A549 (cell line): ENCODE measurements around the gene SORCS2. TPM values are rescaled to one million over a fixed set of nuclear protein-coding genes. Genes with fewer than 3 reads are reported as not detected.

Source experiments
- ATAC-seq, 2 experiments: fragments of 200-7000 bp in 1 of 2; fragments of >200 bp in 1 of 2; cut with Nextera tagmentation in 1 of 2; cut with Tn5 transposase in 1 of 2; 3 replicates each; pipeline versions ENCODE4 v1.8.0 to v1.9.1; 2018 to 2020; ENCODE audit warnings: mild to moderate bottlenecking in 1 of 2, moderate library complexity in 1 of 2
- CTCF ChIA-PET: fragments of 300-600 bp; sonication (Branson Sonifier 250); formaldehyde crosslinking; extraction: SDS; loops from one replicate; lab custom pipeline; 2021; ENCODE audit warnings: antibody characterized with exemption, inconsistent platforms; lab: Yijun Ruan, JAX
- POLR2A ChIA-PET: fragments of 350-600 bp; formaldehyde crosslinking; extraction: SDS; loops from one replicate; lab custom pipeline; 2021; ENCODE audit warnings: antibody characterized with exemption, inconsistent platforms; lab: Yijun Ruan, JAX
- DNase-seq, 2 experiments: peaks; one replicate each; pipeline versions ENCODE4 v3.0.0 to v3.0.0-alpha.2; 2011 to 2016; ENCODE audit warnings: low read depth in 1 of 2, low spot score in 1 of 2
- FAIRE-seq: peaks from 2 replicates; lab custom pipeline; 2011; peaks lifted over from hg19 to GRCh38; lab: Jason Lieb, UNC
- H3K27ac ChIP-seq, 2 experiments: fragments of >200 bp; sonication (Bioruptor Twin); formaldehyde crosslinking; 3 replicates each; pipeline ENCODE4 v1.5.1; 2016 to 2017
- H3K4me1 ChIP-seq: fragments of >200 bp; sonication (Bioruptor Twin); formaldehyde crosslinking; 3 replicates; pipeline ENCODE4 v1.6.1; 2016
- H3K4me2 ChIP-seq: fragments of >200 bp; sonication (Bioruptor Twin); formaldehyde crosslinking; 3 replicates; pipeline ENCODE4 v1.6.1; 2016
- H3K4me3 ChIP-seq: fragments of >200 bp; sonication (Bioruptor Twin); formaldehyde crosslinking; 3 replicates; pipeline ENCODE4 v1.5.1; 2016
- H3K9me3 ChIP-seq: fragments of >200 bp; sonication (Bioruptor Twin); formaldehyde crosslinking; 3 replicates; pipeline ENCODE4 v1.6.1; 2016
- BHLHE40 ChIP-seq: IDR thresholded peaks from 2 replicates; pipeline ENCODE4 v1.6.1; 2012; ENCODE audit warnings: low read depth, low read length, inconsistent platforms
- EHMT2 ChIP-seq: fragments of 200-600 bp; sonication (generic); IDR thresholded peaks from 2 replicates; pipeline ENCODE4 v1.6.1; 2016; ENCODE audit warnings: antibody characterized with exemption, low read depth, mild to moderate bottlenecking, moderate library complexity
- EP300 ChIP-seq, 2 experiments: fragments of >200 bp; sonication (Bioruptor Twin); formaldehyde crosslinking; IDR thresholded peaks; 2 replicates in 1 of 2; 3 replicates in 1 of 2; pipeline ENCODE4 v1.6.1; 2016 to 2017
- FOSB ChIP-seq: fragments of 250-450 bp; sonication (Bioruptor Pico); IDR thresholded peaks from 2 replicates; pipeline ENCODE4 v1.5.0; 2020; ENCODE audit warnings: mild to moderate bottlenecking, moderate library complexity
- FOXS1 ChIP-seq: fragments of 250-450 bp; sonication (Bioruptor Pico); IDR thresholded peaks from 2 replicates; pipeline ENCODE4 v1.5.0; 2020; ENCODE audit warnings: mild to moderate bottlenecking, moderate library complexity
- GATA3 ChIP-seq: IDR thresholded peaks from 2 replicates; pipeline ENCODE4 v1.6.1; 2012; ENCODE audit warnings: borderline replicate concordance
- HOXB13 ChIP-seq: fragments of 250-450 bp; sonication (Bioruptor Pico); IDR thresholded peaks from 2 replicates; pipeline ENCODE4 v1.5.0; 2020; ENCODE audit warnings: low read depth, mild to moderate bottlenecking, moderate library complexity
- KDM5A ChIP-seq: fragments of 200-600 bp; sonication (generic); IDR thresholded peaks from 2 replicates; pipeline ENCODE4 v1.6.1; 2016; ENCODE audit warnings: antibody characterized with exemption, mild to moderate bottlenecking
- MAZ ChIP-seq: fragments of 150-350 bp; IDR thresholded peaks from 2 replicates; pipeline ENCODE4 v1.6.1; 2014; ENCODE audit warnings: antibody characterized with exemption, low read depth, low read length, borderline replicate concordance
- MYC ChIP-seq: IDR thresholded peaks from 2 replicates; pipeline ENCODE4 v1.6.1; 2012; ENCODE audit warnings: mild to moderate bottlenecking, inconsistent platforms, low read length, improper control_type of control experiment, borderline replicate concordance
- NR3C1 ChIP-seq: fragments of >200 bp; sonication (Bioruptor Twin); formaldehyde crosslinking; IDR thresholded peaks from 3 replicates; pipeline ENCODE4 v1.6.1; 2017
- PHF8 ChIP-seq: fragments of 200-600 bp; sonication (generic); IDR thresholded peaks from 2 replicates; pipeline ENCODE4 v1.6.1; 2016; ENCODE audit warnings: low read depth, mild to moderate bottlenecking, antibody characterized with exemption, moderate library complexity, borderline replicate concordance
- RAD21 ChIP-seq, 2 experiments: fragments of >200 bp in 1 of 2; sonication (Bioruptor Twin) in 1 of 2; formaldehyde crosslinking in 1 of 2; IDR thresholded peaks in 1 of 2; conservative IDR thresholded peaks in 1 of 2; 2 replicates in 1 of 2; 3 replicates in 1 of 2; pipeline ENCODE4 v1.6.1; 2012 to 2018; ENCODE audit warnings: inconsistent platforms in 1 of 2
- RARB ChIP-seq: fragments of 250-450 bp; sonication (Bioruptor Pico); IDR thresholded peaks from 2 replicates; pipeline ENCODE4 v1.8.0; 2021; ENCODE audit warnings: mild to moderate bottlenecking, moderate library complexity
- SREBF2 ChIP-seq: fragments of 450-650 bp; IDR thresholded peaks from 2 replicates; pipeline ENCODE4 v1.6.1; 2014; ENCODE audit warnings: mild to moderate bottlenecking, moderate library complexity
- ZC3H11A ChIP-seq: fragments of 450-650 bp; IDR thresholded peaks from 2 replicates; pipeline ENCODE4 v1.6.1; 2014; ENCODE audit warnings: antibody characterized with exemption, mild to moderate bottlenecking
- ZFP36 ChIP-seq: fragments of 450-650 bp; IDR thresholded peaks from 2 replicates; pipeline ENCODE4 v1.6.1; 2014; ENCODE audit warnings: borderline replicate concordance; ENCODE audit not compliant: partially characterized antibody
- ZNF302 ChIP-seq: fragments of 250-450 bp; sonication (Bioruptor Pico); IDR thresholded peaks from 2 replicates; pipeline ENCODE4 v1.9.0; 2021; ENCODE audit warnings: inconsistent platforms, mild to moderate bottlenecking, moderate library complexity
- ZSCAN20 ChIP-seq: fragments of 250-450 bp; sonication (Bioruptor Pico); IDR thresholded peaks from 2 replicates; pipeline ENCODE4 v1.8.0; 2022; ENCODE audit warnings: mild to moderate bottlenecking, moderate library complexity
- WGBS: methylation state at CpG from one replicate; pipeline ENCODE4 v1.1.6; 2017; ENCODE audit errors: missing lambda C conversion rate; 5-methylcytosine and 5-hydroxymethylcytosine counted together
- polyA plus RNA-seq, 4 experiments: library from polyadenylated mRNA; depleted of rRNA in 3 of 4; stranded (reverse); fragments of >200 nt; fragmentation: RNase III in 1 of 4; extraction: RNeasy Plus Mini Kit Qiagen cat#74134 plus additional on column Dnase treatment in 1 of 4; gene quantifications; 2 replicates in 3 of 4; 3 replicates in 1 of 4; pipeline ENCODE4 v1.2.3, GENCODE V29; 2011 to 2017
- TF ChIP-seq, protein P1 (sequence below): IDR thresholded peaks from 2 replicates; pipeline ENCODE4 v1.6.1; 2012; ENCODE audit warnings: low read depth, borderline replicate concordance
- TF ChIP-seq, protein P2 (sequence below): fragments of 250-450 bp; sonication (Bioruptor Pico); IDR thresholded peaks from 2 replicates; pipeline ENCODE4 v1.5.0; 2021; ENCODE audit warnings: mild to moderate bottlenecking, moderate library complexity, borderline replicate concordance
- TF ChIP-seq, protein P3 (sequence below): IDR thresholded peaks from 2 replicates; pipeline ENCODE4 v1.6.1; 2012

SORCS2 gene
- polyA plus RNA-seq, 2 of the 4 experiments (the other 2 are of a cell fraction): 1.4 to 4.6 TPM

DNA sequence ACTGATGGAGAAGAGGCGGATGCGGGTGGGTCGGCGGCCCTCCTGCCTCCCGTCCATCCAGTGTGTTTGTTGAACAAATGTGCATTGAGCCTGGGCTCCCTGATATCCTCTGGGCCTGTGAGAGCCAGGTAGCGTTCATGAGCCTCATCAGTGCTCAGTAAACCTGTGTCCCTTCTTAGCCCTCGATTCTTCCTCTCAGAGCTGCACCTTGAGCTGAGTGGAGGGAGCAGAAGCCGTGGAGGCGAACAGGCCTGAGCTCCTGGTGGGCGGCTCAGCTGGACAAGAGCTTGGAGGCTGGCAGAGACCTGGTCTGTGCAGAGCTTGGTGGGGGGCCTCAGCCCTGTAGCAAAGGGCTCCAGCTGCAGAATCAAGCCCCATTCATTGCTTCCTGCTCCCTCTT, 112.1 kb downstream of the SORCS2 start:
- POLR2A ChIA-PET: no interaction called here
- no peak overlapping the region for H3K4me2 ChIP-seq
- WGBS: 78% methylated on average over 10 of the region's 10 CpGs
- no peak overlapping the region for H3K27ac ChIP-seq
- CTCF ChIA-PET: interaction anchor here (1.1 to 2.0 kb wide), 2 partner anchors 8 to 112 kb away, joined by 7 read pairs; partner anchors contain the start of gene SORCS2
- ATAC-seq (no peak), DNase-seq (no peak), FAIRE-seq (no peak)
- TF ChIP-seq ZFP36: no peak
- no peak for TF ChIP-seq RARB
- no peak for TF ChIP-seq FOSB (CRISPR knock-in tag)
- TF ChIP-seq KDM5A: no peak
- TF ChIP-seq EHMT2: no peak
- TF ChIP-seq, protein P1, sequence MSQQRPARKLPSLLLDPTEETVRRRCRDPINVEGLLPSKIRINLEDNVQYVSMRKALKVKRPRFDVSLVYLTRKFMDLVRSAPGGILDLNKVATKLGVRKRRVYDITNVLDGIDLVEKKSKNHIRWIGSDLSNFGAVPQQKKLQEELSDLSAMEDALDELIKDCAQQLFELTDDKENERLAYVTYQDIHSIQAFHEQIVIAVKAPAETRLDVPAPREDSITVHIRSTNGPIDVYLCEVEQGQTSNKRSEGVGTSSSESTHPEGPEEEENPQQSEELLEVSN: no peak
- no peak for TF ChIP-seq BHLHE40
- no peak for TF ChIP-seq MYC
- no peak for TF ChIP-seq PHF8
- TF ChIP-seq ZNF302 (CRISPR knock-in tag): no peak
- TF ChIP-seq HOXB13 (CRISPR knock-in tag): no peak
- TF ChIP-seq ZC3H11A: no peak
- TF ChIP-seq, protein P2, sequence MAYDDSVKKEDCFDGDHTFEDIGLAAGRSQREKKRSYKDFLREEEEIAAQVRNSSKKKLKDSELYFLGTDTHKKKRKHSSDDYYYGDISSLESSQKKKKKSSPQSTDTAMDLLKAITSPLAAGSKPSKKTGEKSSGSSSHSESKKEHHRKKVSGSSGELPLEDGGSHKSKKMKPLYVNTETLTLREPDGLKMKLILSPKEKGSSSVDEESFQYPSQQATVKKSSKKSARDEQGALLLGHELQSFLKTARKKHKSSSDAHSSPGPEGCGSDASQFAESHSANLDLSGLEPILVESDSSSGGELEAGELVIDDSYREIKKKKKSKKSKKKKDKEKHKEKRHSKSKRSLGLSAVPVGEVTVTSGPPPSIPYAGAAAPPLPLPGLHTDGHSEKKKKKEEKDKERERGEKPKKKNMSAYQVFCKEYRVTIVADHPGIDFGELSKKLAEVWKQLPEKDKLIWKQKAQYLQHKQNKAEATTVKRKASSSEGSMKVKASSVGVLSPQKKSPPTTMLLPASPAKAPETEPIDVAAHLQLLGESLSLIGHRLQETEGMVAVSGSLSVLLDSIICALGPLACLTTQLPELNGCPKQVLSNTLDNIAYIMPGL (CRISPR knock-in tag): no peak
- no peak for TF ChIP-seq ZSCAN20 (CRISPR knock-in tag)
- no peak for TF ChIP-seq GATA3
- no peak for TF ChIP-seq FOXS1 (CRISPR knock-in tag)
- no peak for TF ChIP-seq EP300 (IDR thresholded peaks at IDR 0.05)
- TF ChIP-seq, protein P3, sequence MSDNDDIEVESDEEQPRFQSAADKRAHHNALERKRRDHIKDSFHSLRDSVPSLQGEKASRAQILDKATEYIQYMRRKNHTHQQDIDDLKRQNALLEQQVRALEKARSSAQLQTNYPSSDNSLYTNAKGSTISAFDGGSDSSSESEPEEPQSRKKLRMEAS: no peak
- H3K4me3 ChIP-seq: no peak overlapping the region
- H3K4me1 ChIP-seq: no peaks in the 10 kb centered on the region
- no peaks in the 10 kb centered on the region for H3K9me3 ChIP-seq

- FAIRE-seq (no peak), DNase-seq (no peak), ATAC-seq (no peak)
- Histone ChIP-seq H3K4me1 (no peaks in the 10 kb centered on the region), H3K4me3 (no peak overlapping the region), H3K4me2 (no peak overlapping the region), H3K9me3 (no peaks in the 10 kb centered on the region), H3K27ac (no peak overlapping the region)
- POLR2A ChIA-PET: no interaction called here
- WGBS: 82% methylated on average over 11 of the region's 22 CpGs
- CTCF ChIA-PET: interaction anchor here (0.9 kb wide), 1 partner anchor 10 kb away, joined by 3 read pairs; no protein-coding TSS in a partner anchor
- TF ChIP-seq RAD21 (conservative IDR thresholded peaks at IDR 0.05 in 1 of 2, IDR thresholded peaks at IDR 0.05 in 1 of 2) (no peak), NR3C1 (no peak), MAZ (no peak)
Observed at GRCh38 chr4:7306021-7306965, 114.0 kb downstream of the SORCS2 start.

DNA sequence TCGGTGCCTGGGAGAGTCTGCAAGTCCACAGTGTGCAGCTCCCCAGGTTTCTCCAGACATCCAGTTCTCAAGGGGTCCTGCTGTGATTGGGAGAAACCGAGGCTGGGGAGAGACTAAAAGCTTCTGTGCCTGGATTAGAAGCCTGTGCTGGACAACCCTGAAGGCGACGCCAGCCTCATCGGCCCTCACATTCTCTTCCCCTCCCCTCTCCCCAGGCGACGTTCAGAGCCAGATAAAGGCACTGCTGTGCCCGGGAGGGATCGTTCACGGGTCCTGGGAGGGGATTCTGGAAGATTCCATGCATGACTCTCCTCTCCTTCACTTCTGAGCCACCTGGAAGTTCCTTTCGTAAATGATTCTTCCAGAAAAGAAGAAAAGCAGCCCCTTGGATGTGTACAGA, 114.6 kb downstream of the SORCS2 start:
- Histone ChIP-seq H3K27ac (no peak overlapping the region), H3K4me3 (no peak overlapping the region), H3K4me1 (no peaks in the 10 kb centered on the region), H3K4me2 (no peak overlapping the region), H3K9me3 (no peaks in the 10 kb centered on the region)
- DNase-seq: no peak
- no peak for FAIRE-seq
- POLR2A ChIA-PET: no interaction called here
- CTCF ChIA-PET: interaction anchor here (0.9 kb wide), 1 partner anchor 11 kb away, joined by 3 read pairs; no protein-coding TSS in a partner anchor
- TF ChIP-seq FOXS1 (CRISPR knock-in tag): no peak
- no peak for TF ChIP-seq SREBF2
- 61% methylated on average over 7 of the region's 11 CpGs for WGBS
- ATAC-seq: no peak
